C4-2B (cell line): ENCODE results near the gene SNTG2.
"Not testable (repeated sequence)": the region's sequence is repeated elsewhere in the genome, so short reads cannot be mapped to it uniquely, and the experiment has no call there.

Experiments
- H3K27ac ChIP-seq: fragments of 450-650 bp; 2 replicates; pipeline ENCODE4 v1.5.1; 2017
- ZFX ChIP-seq: fragments of 450-650 bp; IDR thresholded peaks from 2 replicates; pipeline ENCODE4 v1.6.1; 2017
- TF ChIP-seq, protein P1 (sequence below): fragments of 450-650 bp; conservative IDR thresholded peaks from 2 replicates; pipeline ENCODE4 v1.5.1; 2017; ENCODE audit warnings: mild to moderate bottlenecking

The SNTG2 gene

DNA sequence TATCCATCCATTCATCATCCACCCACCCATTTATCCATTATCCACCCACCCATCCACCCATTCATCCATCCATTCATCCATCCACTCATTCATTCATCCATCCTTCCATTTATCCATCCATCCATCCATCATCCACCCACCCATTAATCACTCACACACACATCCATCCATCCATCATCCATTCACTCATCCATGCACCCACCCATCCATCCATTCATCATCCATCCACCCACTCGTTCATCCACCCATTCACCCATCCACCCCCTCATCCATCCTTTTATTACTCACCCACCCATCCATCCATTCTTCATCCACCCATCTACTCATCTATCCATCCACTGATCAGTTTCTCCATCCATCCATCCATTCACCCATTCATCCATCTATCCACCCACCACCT lies 454.5 kb downstream of the SNTG2 start:
- TF ChIP-seq, protein P1, sequence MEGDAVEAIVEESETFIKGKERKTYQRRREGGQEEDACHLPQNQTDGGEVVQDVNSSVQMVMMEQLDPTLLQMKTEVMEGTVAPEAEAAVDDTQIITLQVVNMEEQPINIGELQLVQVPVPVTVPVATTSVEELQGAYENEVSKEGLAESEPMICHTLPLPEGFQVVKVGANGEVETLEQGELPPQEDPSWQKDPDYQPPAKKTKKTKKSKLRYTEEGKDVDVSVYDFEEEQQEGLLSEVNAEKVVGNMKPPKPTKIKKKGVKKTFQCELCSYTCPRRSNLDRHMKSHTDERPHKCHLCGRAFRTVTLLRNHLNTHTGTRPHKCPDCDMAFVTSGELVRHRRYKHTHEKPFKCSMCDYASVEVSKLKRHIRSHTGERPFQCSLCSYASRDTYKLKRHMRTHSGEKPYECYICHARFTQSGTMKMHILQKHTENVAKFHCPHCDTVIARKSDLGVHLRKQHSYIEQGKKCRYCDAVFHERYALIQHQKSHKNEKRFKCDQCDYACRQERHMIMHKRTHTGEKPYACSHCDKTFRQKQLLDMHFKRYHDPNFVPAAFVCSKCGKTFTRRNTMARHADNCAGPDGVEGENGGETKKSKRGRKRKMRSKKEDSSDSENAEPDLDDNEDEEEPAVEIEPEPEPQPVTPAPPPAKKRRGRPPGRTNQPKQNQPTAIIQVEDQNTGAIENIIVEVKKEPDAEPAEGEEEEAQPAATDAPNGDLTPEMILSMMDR, result no peak
- TF ChIP-seq ZFX, result no peak
- H3K27ac ChIP-seq, result no peak overlapping the region

DNA sequence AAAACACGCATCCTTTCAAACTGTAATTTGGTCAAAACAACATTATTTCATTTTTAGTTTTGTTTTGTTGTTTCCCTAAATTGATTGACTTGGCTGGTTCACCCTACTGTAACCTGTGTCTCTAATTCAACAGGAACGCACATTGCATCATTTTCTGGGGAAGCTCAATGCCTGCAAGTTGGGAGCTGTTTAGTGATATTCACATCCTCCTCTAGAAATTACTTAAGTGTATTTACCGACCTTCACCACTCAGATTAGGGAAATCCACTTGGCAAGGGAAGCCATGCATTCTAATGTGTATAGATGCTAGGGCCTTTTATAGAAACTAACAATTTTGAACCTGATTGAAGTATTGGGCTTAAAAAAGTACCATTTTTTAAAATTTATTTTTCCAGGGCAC lies 455.3 kb downstream of the SNTG2 start:
- TF ChIP-seq ZFX, result no peak
- TF ChIP-seq, protein P1, result no peak
- H3K27ac ChIP-seq, result no peak overlapping the region

DNA sequence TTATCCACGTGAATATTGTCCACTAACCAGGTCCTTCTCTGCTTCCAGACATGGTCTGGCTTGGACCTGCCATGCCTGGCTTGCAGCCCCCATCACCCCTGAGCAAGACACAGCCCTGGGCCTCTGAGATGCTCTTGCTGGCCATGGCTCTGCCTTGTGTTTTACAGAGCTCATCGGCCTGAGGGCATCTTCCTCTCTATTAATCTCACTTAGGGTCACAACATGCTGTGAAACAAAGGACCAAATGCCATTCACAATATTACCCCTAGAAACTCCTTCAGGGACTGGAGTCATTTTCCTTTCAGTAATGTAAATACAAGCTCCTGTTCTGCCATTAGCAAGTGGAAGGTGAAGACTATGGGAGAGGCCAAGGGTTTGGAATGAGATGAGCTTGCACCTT lies 455.8 kb downstream of the SNTG2 start:
- no peak overlapping the region for H3K27ac ChIP-seq
- TF ChIP-seq ZFX, result no peak
- TF ChIP-seq, protein P1, result no peak

DNA sequence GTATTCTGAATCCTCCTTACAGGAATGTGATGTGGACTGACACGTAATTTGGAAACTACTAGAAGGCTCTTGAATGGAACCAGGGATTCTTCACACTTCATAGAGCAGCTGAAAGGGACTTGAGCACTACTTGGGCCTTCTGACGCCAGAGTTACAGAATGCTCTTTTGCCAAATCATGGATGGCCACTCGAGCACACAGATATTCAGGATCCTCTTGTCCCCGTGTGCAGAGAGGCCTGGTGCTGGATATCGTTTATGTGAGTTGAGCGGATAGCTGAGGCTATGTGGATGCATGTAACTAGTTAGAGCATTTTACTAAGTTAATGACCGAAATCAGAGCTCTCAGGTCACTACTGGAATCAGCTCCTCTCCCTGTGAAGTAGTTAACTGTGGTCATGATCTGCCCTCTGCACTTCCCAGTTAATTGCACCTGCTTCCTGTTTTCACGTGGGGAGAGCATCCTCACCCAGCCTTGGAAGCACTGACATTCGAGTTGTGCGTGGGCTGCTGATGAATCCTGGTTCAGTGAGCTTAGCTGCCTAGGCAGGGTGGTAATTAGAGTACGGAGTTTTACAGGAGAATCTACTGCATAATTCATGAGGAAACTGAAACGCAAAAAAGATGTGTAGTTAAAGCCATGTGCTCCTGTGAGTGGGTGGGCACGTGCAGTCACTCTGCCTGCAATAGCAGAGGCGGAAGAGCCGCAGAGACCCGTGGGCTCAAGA lies 457.5 kb downstream of the SNTG2 start:
- no peak for TF ChIP-seq ZFX
- TF ChIP-seq, protein P1, result no peak
- H3K27ac ChIP-seq, result no peak overlapping the region

DNA sequence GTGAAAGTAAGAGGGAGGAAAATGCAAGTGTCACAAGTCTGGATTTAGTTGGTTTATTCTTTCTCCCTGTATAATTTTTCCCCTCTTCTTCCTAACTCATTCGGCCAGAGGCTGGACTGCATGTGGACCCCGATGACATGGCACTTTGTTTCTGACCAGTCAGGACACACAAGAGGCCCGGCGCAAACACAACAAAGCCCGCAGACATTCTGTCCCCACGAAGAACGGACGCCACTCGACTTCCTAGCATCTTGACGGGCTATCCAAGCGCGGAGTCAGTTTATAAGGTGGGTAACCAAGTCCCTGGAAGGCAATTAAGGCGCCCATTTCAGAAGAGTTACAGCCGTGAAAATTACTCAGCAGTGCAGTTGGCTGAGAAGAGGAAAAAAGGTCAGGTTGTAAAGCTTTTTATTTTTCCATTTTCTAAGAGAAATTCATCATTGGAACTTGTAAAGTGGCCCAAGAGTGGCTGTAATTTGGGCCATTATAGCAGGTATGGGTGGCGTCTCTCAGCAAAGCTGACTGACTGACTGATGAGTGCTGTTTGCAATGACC lies 462.6 kb downstream of the SNTG2 start, which contains the start of gene TPO:
Gene TPO (plus strand): TSS at position 308 of the 555 bp plus-strand sequence. CDS start 946 bp downstream, outside the sequence.
- no peak for TF ChIP-seq ZFX
- TF ChIP-seq, protein P1, result no peak
- H3K27ac ChIP-seq, result no peak within 1 kb of the TSS

DNA sequence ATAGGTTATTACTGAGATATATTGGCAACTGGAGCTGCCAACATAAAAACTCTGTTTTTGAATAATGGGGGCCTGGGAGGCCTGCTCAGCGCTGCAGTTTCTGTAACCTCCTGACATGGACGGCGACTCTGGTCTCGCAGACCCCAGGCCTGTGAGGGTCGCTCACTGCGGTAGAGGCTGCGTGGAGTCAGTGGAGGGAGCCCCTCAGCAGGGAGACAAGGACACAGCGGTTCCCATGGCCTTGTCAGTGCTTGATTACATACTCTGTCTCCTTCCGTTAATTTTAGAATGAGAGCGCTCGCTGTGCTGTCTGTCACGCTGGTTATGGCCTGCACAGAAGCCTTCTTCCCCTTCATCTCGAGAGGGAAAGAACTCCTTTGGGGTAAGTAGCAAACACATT lies 463.5 kb downstream of the SNTG2 start:
- TF ChIP-seq ZFX, result no peak
- TF ChIP-seq, protein P1, result no peak
- no peak overlapping the region for H3K27ac ChIP-seq

DNA sequence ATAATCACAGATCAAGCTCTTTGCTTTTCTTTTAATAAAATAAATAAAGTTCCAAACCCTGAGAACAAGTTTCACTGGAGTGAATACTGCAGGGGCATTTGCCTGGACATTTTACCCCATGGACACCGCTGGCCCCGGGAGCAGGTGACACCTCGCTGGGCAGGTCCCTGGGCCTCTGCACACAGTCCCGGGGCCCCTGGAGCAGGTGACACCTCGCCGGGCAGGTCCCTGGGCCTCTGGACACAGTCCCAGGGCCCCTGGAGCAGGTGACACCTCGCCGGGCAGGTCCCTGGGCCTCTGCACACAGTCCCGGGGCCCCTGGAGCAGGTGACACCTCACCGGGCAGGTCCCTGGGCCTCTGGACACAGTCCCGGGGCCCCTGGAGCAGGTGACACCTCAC lies 464.3 kb downstream of the SNTG2 start:
- not testable (repeated sequence) for H3K27ac ChIP-seq

DNA sequence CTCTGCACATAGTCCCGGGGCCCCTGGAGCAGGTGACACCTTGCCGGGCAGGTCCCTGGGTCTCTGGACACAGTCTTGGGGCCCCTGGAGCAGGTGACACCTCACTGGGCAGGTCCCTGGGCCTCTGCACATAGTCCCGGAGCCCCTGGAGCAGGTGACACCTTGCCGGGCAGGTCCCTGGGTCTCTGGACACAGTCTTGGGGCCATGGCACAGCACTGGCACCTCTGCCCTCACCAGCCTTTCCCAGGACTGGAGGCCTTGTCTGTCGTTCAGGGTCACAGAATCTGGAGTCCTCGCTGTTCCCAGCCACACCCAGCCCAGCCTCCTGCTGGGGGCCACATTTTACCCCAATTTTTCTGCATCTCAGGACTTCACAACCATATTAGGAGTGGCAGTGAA lies 464.9 kb downstream of the SNTG2 start:
- no peak overlapping the region for H3K27ac ChIP-seq
- TF ChIP-seq, protein P1, result no peak
- TF ChIP-seq ZFX, result no peak
